ENCODE measurements around the gene SLC35F2. TPM values are rescaled to one million over a fixed set of nuclear protein-coding genes. Genes with fewer than 3 reads are reported as not detected.

Gene SLC35F2
- polyA plus RNA-seq, 1 donor from 2014 or later: 21.6 TPM

DNA sequence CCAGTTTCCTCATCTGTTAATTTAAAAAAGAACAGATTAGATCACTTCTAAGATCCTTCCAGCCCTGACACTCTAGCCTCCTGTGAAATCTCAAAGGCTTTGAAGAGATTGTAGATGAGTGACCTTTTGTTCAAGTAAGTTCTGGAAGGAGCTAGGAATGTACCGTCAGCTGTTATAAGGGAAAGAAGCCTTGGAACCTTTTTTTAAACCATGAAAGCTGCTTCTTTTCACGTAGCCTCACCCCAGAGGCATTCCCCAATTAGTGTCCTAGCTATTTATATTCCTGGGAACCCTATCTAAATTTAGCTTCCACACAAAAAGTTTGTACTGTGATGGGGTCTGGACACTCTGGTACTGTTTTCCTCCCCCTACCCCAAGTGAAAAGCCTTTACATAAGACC is 111.0 kb downstream of the SLC35F2 start:
- Mint-ChIP-seq H3K4me3 (no peak overlapping the region), H3K27me3 (peaks cover 10% of the 10 kb centered on the region), H3K9me3 (peaks cover 0 to 3% (median 0%) of the 10 kb centered on the region in 3 donors), H3K27ac (no peak overlapping the region), H3K36me3 (no peaks in the 10 kb centered on the region), H3K4me1 (no peaks in the 10 kb centered on the region)

- no peak overlapping the region for H3K4me3 Mint-ChIP-seq
- H3K4me1 Mint-ChIP-seq: no peaks in the 10 kb centered on the region
- H3K36me3 Mint-ChIP-seq: no peaks in the 10 kb centered on the region
- peaks cover 0 to 3% (median 0%) of the 10 kb centered on the region in 3 donors for H3K9me3 Mint-ChIP-seq
- H3K27me3 Mint-ChIP-seq: peaks cover 11% of the 10 kb centered on the region
- no peak overlapping the region for H3K27ac Mint-ChIP-seq
These were observed 113.9 kb downstream of the SLC35F2 start for GRCh38 chr11:107744736-107745135.

DNA sequence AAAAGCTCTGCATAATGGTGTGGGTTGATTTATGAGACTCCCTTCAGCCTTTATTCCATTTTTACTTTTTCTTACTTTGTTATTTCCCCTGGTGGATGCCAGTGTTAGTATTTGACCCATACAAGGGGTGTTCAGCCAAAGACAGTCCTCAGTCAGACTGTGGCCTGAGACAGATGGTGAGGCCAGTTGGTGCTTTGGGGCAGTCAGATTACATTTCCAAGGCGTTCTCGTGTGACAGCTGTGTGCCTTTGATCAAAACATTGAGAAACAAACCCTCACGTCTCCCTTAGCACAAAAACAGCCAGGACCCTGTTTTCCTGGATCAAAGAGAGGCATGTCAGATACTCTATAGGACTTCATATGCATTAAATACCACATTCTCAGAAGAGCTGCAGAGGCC is 115.4 kb downstream of the SLC35F2 start:
- peaks cover 0 to 3% (median 0%) of the 10 kb centered on the region in 3 donors for H3K9me3 Mint-ChIP-seq
- no peaks in the 10 kb centered on the region for H3K36me3 Mint-ChIP-seq
- no peak overlapping the region for H3K27ac Mint-ChIP-seq
- no peaks in the 10 kb centered on the region for H3K4me1 Mint-ChIP-seq
- peaks cover 11% of the 10 kb centered on the region for H3K27me3 Mint-ChIP-seq
- no peak overlapping the region for H3K4me3 Mint-ChIP-seq

DNA sequence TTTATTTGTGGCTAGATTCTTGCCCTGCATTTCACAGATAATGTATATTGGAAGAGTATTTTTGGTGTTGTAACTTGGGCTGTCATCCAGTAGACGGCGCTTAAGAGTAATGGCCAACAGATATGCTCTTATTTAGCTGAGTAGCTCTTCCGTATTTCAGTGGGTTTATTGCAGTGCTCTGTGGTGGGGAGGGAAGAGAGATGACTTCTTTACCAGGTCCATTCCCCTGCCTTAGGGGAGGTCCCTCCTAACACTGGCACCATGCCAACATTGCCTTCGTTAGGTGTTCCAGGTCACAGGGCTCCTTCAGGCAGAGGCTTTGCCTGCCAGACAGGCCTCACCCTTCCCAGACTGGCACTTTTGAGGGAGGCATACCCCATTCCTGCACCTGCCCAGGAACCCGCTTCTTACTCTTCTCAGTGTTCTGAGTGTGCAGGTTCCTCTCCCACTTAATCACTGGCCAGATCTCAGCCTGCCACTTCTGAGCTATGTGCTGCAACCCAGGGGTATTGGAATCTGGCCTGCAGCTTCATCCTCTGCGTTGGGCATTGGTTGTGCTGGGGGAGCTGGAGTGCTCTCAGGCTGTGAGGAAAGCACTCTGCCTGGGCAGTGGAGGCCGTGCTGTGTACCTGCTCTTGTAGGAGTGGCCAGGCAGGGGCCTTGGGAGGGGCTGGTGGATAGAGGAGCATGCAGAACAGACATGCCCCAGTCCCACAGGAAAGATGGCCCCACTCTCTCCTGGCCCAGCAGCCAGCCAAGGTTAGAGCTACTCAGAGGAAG is 117.4 kb downstream of the SLC35F2 start:
- Mint-ChIP-seq H3K27ac (no peak overlapping the region), H3K9me3 (peaks cover 0 to 3% (median 0%) of the 10 kb centered on the region in 3 donors), H3K36me3 (no peaks in the 10 kb centered on the region), H3K4me1 (no peaks in the 10 kb centered on the region), H3K4me3 (no peak overlapping the region), H3K27me3 (peaks cover 11% of the 10 kb centered on the region)

Other genes with a start within 250 kb of the SLC35F2 start
- not detected for gene SLN, start 146.7 kb downstream of the SLC35F2 start, polyA plus RNA-seq
- gene RAB39A, start 69.7 kb upstream of the SLC35F2 start, polyA plus RNA-seq: 0.69 TPM
- gene CUL5, start 150.1 kb upstream of the SLC35F2 start, polyA plus RNA-seq: 44.9 TPM